ENCODE measurements around the gene MAPK1IP1L.
"Not testable (repeated sequence)": the region's sequence is repeated elsewhere in the genome, so short reads cannot be mapped to it uniquely, and the experiment has no call there.

MAPK1IP1L gene

GRCh38 chr14:55054098-55054497 is 2.7 kb downstream of the MAPK1IP1L start:
- no peak for DNase-seq (ENCODE audit: low read depth, low spot score)

DNA sequence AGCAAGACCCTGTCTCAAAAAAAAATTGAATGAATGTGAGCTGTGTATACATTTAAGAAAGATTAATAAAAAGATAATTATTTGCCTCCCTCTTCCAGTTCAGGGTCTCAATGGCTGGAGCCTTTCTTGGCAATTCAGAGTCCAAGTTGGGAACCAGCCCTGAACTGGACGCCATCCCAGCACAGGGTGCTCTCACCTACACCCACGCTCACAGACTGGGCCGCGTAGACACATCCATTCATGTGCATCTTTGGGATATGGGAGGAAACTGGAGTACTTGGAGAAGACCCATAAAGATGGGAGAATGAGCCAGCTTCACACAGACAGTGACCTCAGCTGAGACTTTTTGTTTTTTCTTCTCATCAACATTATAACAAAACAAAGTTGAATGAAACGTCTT is 6.5 kb downstream of the MAPK1IP1L start:
- no peak for DNase-seq (ENCODE audit: low read depth, low spot score)

DNA sequence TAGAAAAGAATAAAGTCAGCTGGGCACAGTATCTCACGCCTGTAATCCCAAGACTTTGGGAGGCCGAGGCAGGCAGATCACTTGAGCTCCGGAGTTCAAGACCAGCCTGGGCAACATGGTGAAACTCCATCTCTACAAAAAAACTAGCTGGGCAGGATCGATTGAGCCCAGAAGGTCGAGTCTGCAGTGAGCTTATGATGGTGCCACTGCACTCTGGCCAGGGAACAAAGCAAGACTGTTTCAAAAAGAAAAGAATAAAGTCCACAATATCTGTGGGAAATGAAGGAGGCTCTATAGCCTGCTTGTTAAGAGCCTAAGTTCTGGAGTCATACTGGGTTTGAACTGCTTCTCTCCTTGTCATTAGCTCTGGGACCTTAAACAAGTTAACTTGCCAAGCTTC is 7.9 kb downstream of the MAPK1IP1L start:
- no peak for DNase-seq (ENCODE audit: low read depth, low spot score)

- DNase-seq (ENCODE audit: low read depth, low spot score): peak; percentile 67
Measured at GRCh38 chr14:55062517-55063351, 11.3 kb downstream of the MAPK1IP1L start.

GRCh38 chr14:55064896-55065295 is 13.4 kb downstream of the MAPK1IP1L start:
- DNase-seq (ENCODE audit: low read depth, low spot score): not testable (repeated sequence)

DNA sequence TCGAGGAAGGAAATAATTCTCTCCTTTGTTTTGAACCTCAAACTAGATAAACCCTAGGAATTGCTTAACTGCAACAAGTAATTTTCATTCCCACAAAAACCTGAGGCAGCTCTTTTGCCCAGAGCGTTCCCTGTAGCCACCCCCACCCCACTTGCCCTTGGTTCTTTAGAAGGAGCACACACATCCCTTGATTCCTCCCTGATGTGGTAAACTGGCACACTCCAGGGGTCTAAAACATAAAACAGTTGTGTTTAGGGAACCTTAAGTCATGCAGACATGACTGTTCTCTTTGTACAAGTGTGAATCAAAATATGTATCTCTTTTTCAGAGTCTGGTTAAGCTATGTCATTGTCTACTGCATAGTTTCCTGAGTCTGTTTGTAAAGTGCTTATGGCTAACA is 14.0 kb downstream of the MAPK1IP1L start:
- DNase-seq (ENCODE audit: low read depth, low spot score): no peak

GRCh38 chr14:55066223-55066622 is 14.8 kb downstream of the MAPK1IP1L start:
- no peak for DNase-seq (ENCODE audit: low read depth, low spot score)

GRCh38 chr14:55070981-55071411 is 19.5 kb downstream of the MAPK1IP1L start:
- DNase-seq (ENCODE audit: low read depth, low spot score): no peak

DNA sequence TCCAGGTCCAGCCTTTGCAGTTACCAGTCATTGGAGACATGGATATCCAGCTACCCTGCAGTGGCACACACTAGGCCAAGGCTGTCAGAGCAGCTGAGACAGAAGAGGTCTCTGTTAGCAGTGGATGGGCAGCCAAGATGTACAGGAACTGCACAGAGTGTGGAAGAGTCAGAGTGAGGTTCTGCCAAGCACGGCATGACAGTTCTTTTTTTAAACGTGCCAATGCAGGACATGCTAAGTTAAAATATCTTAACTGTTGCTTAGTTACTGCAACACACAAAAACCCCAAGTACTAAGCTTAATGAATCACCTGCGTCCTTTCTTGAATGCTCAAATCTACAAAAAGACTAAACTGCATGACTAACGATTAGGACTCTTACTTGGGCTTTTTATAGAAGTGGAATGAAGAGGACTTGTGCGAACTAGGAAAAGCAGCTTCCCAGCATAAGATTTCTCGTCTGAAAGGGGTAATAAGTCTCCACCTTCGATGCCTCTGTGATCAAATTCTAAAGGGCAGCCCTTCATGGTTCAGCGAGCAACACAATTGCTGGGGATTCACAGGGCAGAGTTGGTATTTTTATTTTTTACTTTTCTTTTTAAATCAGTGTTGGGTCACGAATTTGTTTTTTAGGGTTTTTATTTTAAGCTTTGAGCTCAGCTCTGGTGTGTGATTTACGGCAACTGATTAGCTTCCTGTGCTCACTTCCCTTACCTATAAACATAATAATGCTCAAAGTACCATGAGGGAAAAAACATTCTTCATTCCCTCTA is 20.6 kb downstream of the MAPK1IP1L start:
- DNase-seq (ENCODE audit: low read depth, low spot score): peak; percentile 86

DNA sequence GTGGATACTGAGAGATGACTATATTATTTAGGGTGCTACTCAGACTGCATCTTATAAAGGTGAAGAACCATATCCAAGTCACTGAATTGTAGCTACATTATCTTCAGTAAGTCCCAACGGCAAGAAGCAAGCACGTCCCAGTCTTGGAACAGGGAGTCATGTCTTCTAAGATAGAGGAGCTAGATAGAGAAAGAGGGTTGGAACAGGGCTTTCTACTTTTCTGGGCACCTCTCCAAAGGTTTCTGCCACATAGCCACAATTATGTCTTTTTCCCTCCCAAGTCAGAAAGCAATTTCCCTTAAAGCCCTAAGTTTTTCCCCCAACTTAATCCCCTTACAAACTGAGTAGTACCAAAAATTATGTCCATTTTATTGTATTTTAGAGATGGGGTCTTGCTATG is 22.4 kb downstream of the MAPK1IP1L start:
- DNase-seq (ENCODE audit: low read depth, low spot score): peak; percentile 84

DNA sequence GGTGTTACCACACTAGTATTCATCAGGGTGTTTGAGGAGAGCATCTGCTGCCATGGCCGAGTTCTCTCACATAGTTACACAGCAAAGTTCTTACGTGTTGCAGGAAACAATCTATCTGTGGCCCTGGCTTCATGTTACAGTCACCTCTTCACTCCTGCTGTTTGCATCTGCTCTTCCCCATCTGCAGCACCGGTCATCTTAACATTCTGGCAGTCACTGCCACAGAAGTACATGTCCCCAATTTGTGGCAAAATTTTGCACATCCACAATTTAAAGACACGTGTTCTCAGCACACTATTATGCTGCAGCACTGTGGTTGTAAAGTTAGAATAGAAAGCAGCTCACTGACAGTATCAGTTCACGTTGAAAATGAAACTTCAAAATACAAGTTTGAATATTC is 23.2 kb downstream of the MAPK1IP1L start:
- no peak for DNase-seq (ENCODE audit: low read depth, low spot score)

DNA sequence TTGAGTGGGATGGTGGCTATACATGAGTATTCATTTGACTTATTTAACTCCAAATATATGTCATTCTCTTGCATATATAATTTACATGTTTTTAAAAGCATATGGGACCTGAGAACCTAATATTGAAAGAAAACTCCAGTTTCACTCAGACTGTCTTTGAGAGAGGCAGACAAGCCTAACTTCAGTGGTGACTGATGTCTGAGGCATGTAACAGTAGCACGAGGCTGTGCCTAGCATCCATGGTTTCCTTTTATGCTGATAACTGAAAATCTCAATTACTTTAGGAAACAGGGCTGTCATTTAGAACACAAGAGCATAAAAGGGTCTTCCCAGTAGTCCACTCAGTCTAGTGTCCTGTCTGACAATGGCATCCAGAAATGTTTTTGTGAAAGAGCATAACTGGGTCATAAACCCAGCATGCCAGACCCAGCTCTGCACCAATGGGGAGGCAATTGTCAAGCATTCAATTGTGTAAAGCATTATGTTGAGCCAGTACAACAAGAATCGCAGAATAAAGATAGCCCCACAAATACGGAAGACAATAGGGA is 24.3 kb downstream of the MAPK1IP1L start:
- peak; percentile 64 for DNase-seq (ENCODE audit: low read depth, low spot score)

- peak; percentile 46 for DNase-seq (ENCODE audit: low read depth, low spot score)
Measured at GRCh38 chr14:55077170-55078151, 26.0 kb downstream of the MAPK1IP1L start.

- DNase-seq (ENCODE audit: low read depth, low spot score): not testable (repeated sequence)
Measured at GRCh38 chr14:55079961-55080360, 28.5 kb downstream of the MAPK1IP1L start.

DNA sequence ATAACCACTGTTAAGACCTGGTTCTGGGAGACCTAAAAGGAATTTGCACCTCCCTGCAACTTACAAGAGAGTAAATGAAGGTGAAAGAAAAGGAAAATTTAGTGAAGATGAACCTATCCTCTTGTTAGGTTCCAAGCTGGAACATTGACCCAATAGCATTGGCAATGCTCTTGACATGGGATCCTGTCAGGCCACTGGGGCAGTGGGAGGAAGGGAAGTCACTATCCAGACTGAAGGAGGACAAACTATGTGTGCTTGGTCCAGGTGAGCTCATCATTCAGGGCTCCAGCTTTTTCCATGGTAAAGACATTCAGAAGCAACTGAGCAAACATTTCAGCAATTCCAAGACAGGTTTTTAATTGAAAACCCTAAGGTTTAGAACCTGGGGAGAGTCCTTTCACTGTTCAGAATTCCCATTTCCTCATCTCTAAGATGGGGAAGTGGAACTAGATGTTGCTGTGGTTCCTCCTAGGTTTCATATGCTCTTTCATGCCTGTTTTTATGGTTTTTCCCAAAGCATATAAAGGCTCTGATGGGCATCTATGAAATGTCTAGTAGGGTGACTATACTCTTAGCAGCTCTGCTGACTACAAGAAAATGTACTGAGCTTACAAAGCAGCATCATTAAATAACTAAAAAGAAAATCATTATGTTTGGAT is 33.1 kb downstream of the MAPK1IP1L start:
- no peak for DNase-seq (ENCODE audit: low read depth, low spot score)

- no peak for DNase-seq (ENCODE audit: low read depth, low spot score)
Measured at GRCh38 chr14:55085060-55085660, 33.7 kb downstream of the MAPK1IP1L start.

DNA sequence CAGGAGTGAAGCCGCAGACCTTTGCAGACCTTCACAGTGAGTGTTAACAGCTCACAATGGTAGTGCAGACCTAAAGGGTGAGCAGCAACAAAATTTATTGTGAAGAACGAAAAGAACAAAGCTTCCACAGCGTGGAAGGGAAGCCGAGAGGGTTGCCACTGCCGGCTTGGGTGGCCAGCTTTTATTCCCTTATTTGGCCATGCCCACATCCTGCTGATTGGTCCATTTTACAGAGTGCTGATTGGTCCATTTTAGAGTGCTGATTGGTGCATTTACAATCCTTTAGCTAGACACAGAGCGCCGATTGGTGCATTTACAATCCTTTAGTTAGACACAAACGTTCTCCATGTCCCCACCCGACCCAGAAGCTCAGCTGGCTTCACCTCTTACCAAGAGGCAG is 35.5 kb downstream of the MAPK1IP1L start:
- no peak for DNase-seq (ENCODE audit: low read depth, low spot score)

GRCh38 chr14:55088356-55088755 is 36.9 kb downstream of the MAPK1IP1L start:
- DNase-seq (ENCODE audit: low read depth, low spot score): no peak

- DNase-seq (ENCODE audit: low read depth, low spot score): no peak
Measured at GRCh38 chr14:55092341-55092740, 40.9 kb downstream of the MAPK1IP1L start.

Data from astrocyte of the hippocampus (primary cell).